ENCODE data around the gene ARHGEF18. TPM values are rescaled to one million over a fixed set of nuclear protein-coding genes. Genes with fewer than 3 reads are reported as not detected.

Gene ARHGEF18
- total and polyA plus RNA-seq, 2 donors (not counting 3 experiments of a cell fraction or from before 2014, with no cell fraction given), result 12.1 to 30.7 TPM

DNA sequence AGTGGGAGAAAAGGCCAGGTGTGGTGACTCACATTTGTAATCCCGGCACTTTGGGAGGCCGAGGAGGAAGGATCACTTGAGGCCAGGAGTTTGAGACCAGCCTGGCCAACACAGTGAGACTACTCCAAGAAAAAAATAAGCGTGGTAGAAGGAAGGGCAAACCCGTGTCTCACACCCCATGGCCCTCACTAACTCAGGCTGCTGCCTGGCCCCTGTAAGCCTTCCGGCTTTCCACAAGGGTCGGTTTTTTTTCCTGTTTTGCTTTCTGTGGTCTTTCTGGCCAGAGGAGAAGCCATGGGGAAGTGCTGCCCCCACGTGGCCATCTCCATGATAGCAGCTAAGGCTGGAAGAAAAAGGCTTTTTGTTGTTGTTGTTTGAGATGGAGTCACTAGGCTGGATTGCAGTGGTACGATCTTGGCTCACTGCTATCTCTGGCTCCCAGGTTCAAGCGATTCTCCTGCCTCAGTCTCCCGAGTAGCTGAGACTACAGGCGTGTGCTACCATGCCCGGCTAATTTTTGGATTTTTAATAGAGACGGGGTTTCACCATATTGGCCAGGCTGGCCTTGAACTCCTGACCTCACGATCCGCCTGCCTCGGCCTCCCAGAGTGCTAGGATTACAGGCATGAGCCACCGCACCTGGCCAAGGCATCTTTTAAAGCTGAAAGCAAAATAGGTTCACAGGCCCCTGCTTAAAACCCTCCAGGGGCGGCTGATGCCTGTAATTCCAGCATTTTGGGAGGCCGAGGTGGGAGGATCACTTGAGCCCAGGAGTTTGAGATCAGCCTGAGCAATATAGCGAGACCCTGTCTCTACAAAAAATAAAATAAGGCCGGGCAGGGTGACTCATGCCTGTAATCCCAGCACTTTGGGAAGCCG, 7.5 kb upstream of the ARHGEF18 start:
- Histone ChIP-seq H3K27ac (ENCODE audit: insufficient read depth, low read depth, low read length) (no peak overlapping the region), H2AFZ (ENCODE audit: low read depth, low read length) (no peak overlapping the region), H4K20me1 (replicated peaks; ENCODE audit: control insufficient read depth, extremely low read depth, insufficient read depth, low read length) (no peaks in the 10 kb centered on the region), H3K9ac (replicated peaks; ENCODE audit: extremely low read depth, insufficient read depth, low read length) (no peak overlapping the region), H3K79me2 (ENCODE audit: control insufficient read depth, insufficient read depth, low read length) (no peaks in the 10 kb centered on the region), H3K9me1 (replicated peaks; ENCODE audit: control insufficient read depth, extremely low read depth, insufficient read depth, low read length) (no peaks in the 10 kb centered on the region), H3K4me1 (ENCODE audit: control insufficient read depth, extremely low read depth, insufficient read depth, low read length) (no peaks in the 10 kb centered on the region), H3K4me2 (ENCODE audit: insufficient read depth, low read length) (no peak overlapping the region), H3K36me3 (ENCODE audit: control insufficient read depth in 2 of 2, extremely low read depth in 1 of 2, insufficient read depth in 2 of 2, low read length in 2 of 2) (no peaks in the 10 kb centered on the region), H3K27me3 (ENCODE audit: control insufficient read depth in 2 of 2, insufficient read depth in 2 of 2, low read length in 2 of 2) (no peaks in the 10 kb centered on the region), H3K4me3 (replicated peaks in 1 of 3; ENCODE audit: insufficient read depth in 1 of 3, low read depth in 1 of 3, low read length in 3 of 3) (no peak overlapping the region), H3K9me3 (replicated peaks; ENCODE audit: control insufficient read depth, insufficient read depth, low read length) (no peaks in the 10 kb centered on the region)
- BruUV-seq (replicated peaks), result no TSS peak
- ChIA-PET POLR2A (no interaction called here), CTCF (interaction anchor here (0.6 to 4.9 kb wide), 16 partner anchors 12 to 242 kb away, joined by 3 to 81 read pairs (median 5); no protein-coding TSS in a partner anchor)
- intact Hi-C loops (cut with micrococcal nuclease), result loop anchor here (1.0 to 2.0 kb wide), 3 partner anchors 144 to 239 kb away; no protein-coding TSS in a partner anchor
- DNase-seq (ENCODE audit: low read depth, low spot score) (peak; percentile 86), FAIRE-seq (peak; percentile 95)
- TF ChIP-seq, protein P1, sequence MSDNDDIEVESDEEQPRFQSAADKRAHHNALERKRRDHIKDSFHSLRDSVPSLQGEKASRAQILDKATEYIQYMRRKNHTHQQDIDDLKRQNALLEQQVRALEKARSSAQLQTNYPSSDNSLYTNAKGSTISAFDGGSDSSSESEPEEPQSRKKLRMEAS (IDR thresholded peaks at IDR 0.05; ENCODE audit: insufficient read depth, insufficient read length), result peak; percentile 59
- no peak for TF ChIP-seq POLR2AphosphoS5 (IDR thresholded peaks at IDR 0.05; ENCODE audit: insufficient read depth, low read depth, low read length)
- TF ChIP-seq, protein P2, sequence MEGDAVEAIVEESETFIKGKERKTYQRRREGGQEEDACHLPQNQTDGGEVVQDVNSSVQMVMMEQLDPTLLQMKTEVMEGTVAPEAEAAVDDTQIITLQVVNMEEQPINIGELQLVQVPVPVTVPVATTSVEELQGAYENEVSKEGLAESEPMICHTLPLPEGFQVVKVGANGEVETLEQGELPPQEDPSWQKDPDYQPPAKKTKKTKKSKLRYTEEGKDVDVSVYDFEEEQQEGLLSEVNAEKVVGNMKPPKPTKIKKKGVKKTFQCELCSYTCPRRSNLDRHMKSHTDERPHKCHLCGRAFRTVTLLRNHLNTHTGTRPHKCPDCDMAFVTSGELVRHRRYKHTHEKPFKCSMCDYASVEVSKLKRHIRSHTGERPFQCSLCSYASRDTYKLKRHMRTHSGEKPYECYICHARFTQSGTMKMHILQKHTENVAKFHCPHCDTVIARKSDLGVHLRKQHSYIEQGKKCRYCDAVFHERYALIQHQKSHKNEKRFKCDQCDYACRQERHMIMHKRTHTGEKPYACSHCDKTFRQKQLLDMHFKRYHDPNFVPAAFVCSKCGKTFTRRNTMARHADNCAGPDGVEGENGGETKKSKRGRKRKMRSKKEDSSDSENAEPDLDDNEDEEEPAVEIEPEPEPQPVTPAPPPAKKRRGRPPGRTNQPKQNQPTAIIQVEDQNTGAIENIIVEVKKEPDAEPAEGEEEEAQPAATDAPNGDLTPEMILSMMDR (IDR thresholded peaks at IDR 0.05; ENCODE audit: extremely low read depth in 1 of 2, insufficient read depth in 1 of 2, low read depth in 1 of 2, low read length in 2 of 2), result peak; percentile 78 to 92
- dilution Hi-C loops (cut with MboI; ENCODE audit: extremely low pct_ligation_motif_present, low sequenced_read_pairs), result no loop called here
